ENCODE data around the gene SURF2.

DNA sequence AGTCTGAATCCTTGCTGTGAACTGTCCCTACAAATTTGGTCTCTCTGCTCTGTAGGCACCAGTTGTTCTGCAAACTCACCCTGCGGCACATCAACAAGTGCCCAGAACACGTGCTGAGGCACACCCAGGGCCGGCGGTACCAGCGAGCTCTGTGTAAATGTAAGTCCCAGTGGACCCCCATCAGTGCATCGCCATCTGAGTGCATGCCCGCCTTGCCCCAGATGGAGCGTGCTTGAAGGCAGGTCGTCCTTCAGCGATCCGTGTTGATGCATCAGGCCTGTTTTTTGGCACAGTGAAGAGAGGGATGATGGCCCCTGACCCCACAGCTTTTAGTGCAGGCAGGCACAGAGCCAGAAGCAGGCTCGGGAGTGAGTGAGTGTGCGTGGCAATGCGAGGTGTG is 1.3 kb downstream of the SURF2 start:
- TF ChIP-seq, protein P1, sequence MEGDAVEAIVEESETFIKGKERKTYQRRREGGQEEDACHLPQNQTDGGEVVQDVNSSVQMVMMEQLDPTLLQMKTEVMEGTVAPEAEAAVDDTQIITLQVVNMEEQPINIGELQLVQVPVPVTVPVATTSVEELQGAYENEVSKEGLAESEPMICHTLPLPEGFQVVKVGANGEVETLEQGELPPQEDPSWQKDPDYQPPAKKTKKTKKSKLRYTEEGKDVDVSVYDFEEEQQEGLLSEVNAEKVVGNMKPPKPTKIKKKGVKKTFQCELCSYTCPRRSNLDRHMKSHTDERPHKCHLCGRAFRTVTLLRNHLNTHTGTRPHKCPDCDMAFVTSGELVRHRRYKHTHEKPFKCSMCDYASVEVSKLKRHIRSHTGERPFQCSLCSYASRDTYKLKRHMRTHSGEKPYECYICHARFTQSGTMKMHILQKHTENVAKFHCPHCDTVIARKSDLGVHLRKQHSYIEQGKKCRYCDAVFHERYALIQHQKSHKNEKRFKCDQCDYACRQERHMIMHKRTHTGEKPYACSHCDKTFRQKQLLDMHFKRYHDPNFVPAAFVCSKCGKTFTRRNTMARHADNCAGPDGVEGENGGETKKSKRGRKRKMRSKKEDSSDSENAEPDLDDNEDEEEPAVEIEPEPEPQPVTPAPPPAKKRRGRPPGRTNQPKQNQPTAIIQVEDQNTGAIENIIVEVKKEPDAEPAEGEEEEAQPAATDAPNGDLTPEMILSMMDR (IDR thresholded peaks at IDR 0.05; ENCODE audit: extremely low read depth in 1 of 2, insufficient read depth in 1 of 2, low read depth in 1 of 2, low read length in 2 of 2) = no peak
- TF ChIP-seq MYC (IDR thresholded peaks at IDR 0.05; ENCODE audit: low read depth, low read length) (no peak), EZH2 (IDR thresholded peaks at IDR 0.05; ENCODE audit: borderline replicate concordance, low read depth, low read length, severe bottlenecking) (no peak)
